AG04449 (cell line): ENCODE measurements around the gene DUSP2.

Experiments
- CTCF ChIA-PET: fragments of 350-600 bp; formaldehyde crosslinking; extraction: SDS; loops from one replicate; lab custom pipeline; 2021; ENCODE audit warnings: antibody characterized with exemption; lab: Yijun Ruan, JAX
- POLR2A ChIA-PET: fragments of 400-600, 350-600 bp; formaldehyde crosslinking; extraction: SDS; loops from one replicate; lab custom pipeline; 2020; ENCODE audit warnings: antibody characterized with exemption, inconsistent platforms; lab: Yijun Ruan, JAX
- DNase-seq: peaks from one replicate; pipeline ENCODE4 v3.0.0-alpha.2; 2010; ENCODE audit warnings: low read depth, low spot score
- H3K4me3 ChIP-seq: 2 replicates; pipeline ENCODE4 v1.5.1; 2011; ENCODE audit warnings: low read depth, mild to moderate bottlenecking, control low read depth, low read length
- CTCF ChIP-seq: IDR thresholded peaks from one replicate; pipeline ENCODE4 v1.5.1; 2011; ENCODE audit warnings: mild to moderate bottlenecking, moderate library complexity, low read length, control low read depth, inconsistent platforms; ENCODE audit not compliant: insufficient read depth; ENCODE audit errors: missing control alignments

DUSP2 gene

GRCh38 chr2:96105994-96106715 is 39.1 kb downstream of the DUSP2 start:
- ChIA-PET POLR2A (no interaction called here), CTCF (interaction anchor here (1.3 to 4.1 kb wide), 3 partner anchors 12 to 403 kb away, joined by 3 to 40 read pairs (median 3); partner anchors contain the start of gene ADRA2B)
- DNase-seq, result no peak
- TF ChIP-seq CTCF, result no peak
- no peak overlapping the region for H3K4me3 ChIP-seq

GRCh38 chr2:96105152-96105915 is 39.9 kb downstream of the DUSP2 start:
- no peak overlapping the region for H3K4me3 ChIP-seq
- CTCF ChIA-PET, result interaction anchor here (1.3 kb wide), 1 partner anchor 54 kb away, joined by 3 read pairs; no protein-coding TSS in a partner anchor
- TF ChIP-seq CTCF, result no peak
- POLR2A ChIA-PET, result interaction anchor here (0.6 kb wide), 1 partner anchor 7 kb away, joined by 3 read pairs; no protein-coding TSS in a partner anchor
- no peak for DNase-seq

GRCh38 chr2:96104487-96104861 is 40.8 kb downstream of the DUSP2 start:
- DNase-seq, result no peak
- ChIA-PET CTCF (interaction anchor here (3.6 kb wide), 1 partner anchor 13 kb away, joined by 24 read pairs; the partner anchor contains the start of gene ADRA2B), POLR2A (no interaction called here)
- TF ChIP-seq CTCF, result no peak
- no peak overlapping the region for H3K4me3 ChIP-seq

GRCh38 chr2:96103761-96104486 is 41.3 kb downstream of the DUSP2 start:
- POLR2A ChIA-PET, result no interaction called here
- no peak for DNase-seq
- no peak overlapping the region for H3K4me3 ChIP-seq
- CTCF ChIA-PET, result interaction anchor here (3.6 kb wide), 1 partner anchor 14 kb away, joined by 24 read pairs; the partner anchor contains the start of gene ADRA2B
- no peak for TF ChIP-seq CTCF

- CTCF ChIA-PET, result interaction anchor here (1.0 to 3.6 kb wide), 2 partner anchors 11 to 14 kb away, joined by 3 to 24 read pairs; partner anchors contain the start of gene ADRA2B
- POLR2A ChIA-PET, result no interaction called here
- no peak for TF ChIP-seq CTCF
- DNase-seq, result no peak
- no peak overlapping the region for H3K4me3 ChIP-seq
Observed at GRCh38 chr2:96103187-96103601, 42.0 kb downstream of the DUSP2 start.
